ENCODE measurements around the gene TRIM2. TPM values are rescaled to one million over a fixed set of nuclear protein-coding genes. Genes with fewer than 3 reads are reported as not detected.

Gene TRIM2
- total RNA-seq, 4 donors from 2014 or later, result 71.8 to 124 (median 95.3) TPM

GRCh38 chr4:153181700-153182099 lies 22.5 kb upstream of the TRIM2 start:
- WGBS, 2 donors (ENCODE audit: low coverage in 1 of 2), result 85 to 100% methylated on average over 1 to 6 of the region's 6 CpGs
- no peak for TF ChIP-seq CTCF (IDR thresholded peaks at IDR 0.05)
- TF ChIP-seq EP300 (IDR thresholded peaks at IDR 0.05; ENCODE audit: low read depth), result no peak
- TF ChIP-seq POLR2AphosphoS5 (IDR thresholded peaks at IDR 0.05), result no peak
- TF ChIP-seq POLR2A (IDR thresholded peaks at IDR 0.05), result no peak

GRCh38 chr4:153183146-153183545 lies 21.1 kb upstream of the TRIM2 start:
- Histone ChIP-seq H3K4me3 (no peak overlapping the region), H3K4me1 (no peaks in the 10 kb centered on the region), H3K9me3 (no peaks in the 10 kb centered on the region), H3K36me3 (no peaks in the 10 kb centered on the region), H3K27ac (no peak overlapping the region), H3K27me3 (no peaks in the 10 kb centered on the region)
- DNase-seq, result no peak
- 85% methylated on average over 4 of the region's 4 CpGs; no CpG with 5 or more reads in 1 of the 2 donors for WGBS, 2 donors (ENCODE audit: low coverage in 1 of 2)
- in situ Hi-C loops (cut with MboI; ENCODE audit: low pct_ligation_motif_present in 1 of 4, low pct_unique_long_range_greater_than_20kb in 1 of 4, low sequenced_read_pairs in 3 of 4) (no loop called here), intact Hi-C loops (cut with DNase I; ENCODE audit: low total_unique reads) (no loop called here)
- no peak for TF ChIP-seq CTCF (IDR thresholded peaks at IDR 0.05)
- no peak for TF ChIP-seq EP300 (IDR thresholded peaks at IDR 0.05; ENCODE audit: low read depth)

More at GRCh38 chr4:153181700-153182099, 22.5 kb upstream of the TRIM2 start:
- no peak for DNase-seq
- Histone ChIP-seq H3K9me3 (no peaks in the 10 kb centered on the region), H3K27me3 (no peaks in the 10 kb centered on the region), H3K27ac (no peak overlapping the region), H3K4me1 (no peaks in the 10 kb centered on the region), H3K36me3 (no peaks in the 10 kb centered on the region), H3K4me3 (no peak overlapping the region)
- in situ Hi-C loops (cut with MboI; ENCODE audit: low pct_ligation_motif_present in 1 of 4, low pct_unique_long_range_greater_than_20kb in 1 of 4, low sequenced_read_pairs in 3 of 4) (no loop called here), intact Hi-C loops (cut with DNase I; ENCODE audit: low total_unique reads) (no loop called here)

GRCh38 chr4:153185331-153185852 lies 18.9 kb upstream of the TRIM2 start:
- Histone ChIP-seq H3K4me1 (peaks cover 0 to 5% (median 0%) of the 10 kb centered on the region in 4 donors), H3K4me3 (no peak overlapping the region), H3K36me3 (no peaks in the 10 kb centered on the region), H3K27ac (no peak overlapping the region), H3K27me3 (no peaks in the 10 kb centered on the region), H3K9me3 (no peaks in the 10 kb centered on the region)
- no peak for TF ChIP-seq POLR2AphosphoS5 (IDR thresholded peaks at IDR 0.05)
- no peak for TF ChIP-seq CTCF (IDR thresholded peaks at IDR 0.05)
- no peak for TF ChIP-seq POLR2A (IDR thresholded peaks at IDR 0.05)
- no peak for TF ChIP-seq EP300 (IDR thresholded peaks at IDR 0.05; ENCODE audit: low read depth)
- in situ Hi-C loops (cut with MboI; ENCODE audit: low pct_ligation_motif_present in 1 of 4, low pct_unique_long_range_greater_than_20kb in 1 of 4, low sequenced_read_pairs in 3 of 4) (no loop called here), intact Hi-C loops (cut with DNase I; ENCODE audit: low total_unique reads) (no loop called here)
- WGBS, 2 donors (ENCODE audit: low coverage in 1 of 2), result 60 to 88% methylated on average over 1 to 2 of the region's 2 CpGs
- DNase-seq, result no peak

- in situ Hi-C loops (cut with MboI; ENCODE audit: low pct_ligation_motif_present in 1 of 4, low pct_unique_long_range_greater_than_20kb in 1 of 4, low sequenced_read_pairs in 3 of 4), result no loop called here
- Histone ChIP-seq H3K27me3 (no peaks in the 10 kb centered on the region), H3K4me1 (peaks cover 0 to 5% (median 0%) of the 10 kb centered on the region in 4 donors), H3K9me3 (no peaks in the 10 kb centered on the region), H3K4me3 (no peak overlapping the region), H3K36me3 (no peaks in the 10 kb centered on the region), H3K27ac (no peak overlapping the region)
- TF ChIP-seq EP300 (IDR thresholded peaks at IDR 0.05; ENCODE audit: low read depth), result no peak
- no peak for TF ChIP-seq CTCF (IDR thresholded peaks at IDR 0.05)
- no peak for TF ChIP-seq POLR2AphosphoS5 (IDR thresholded peaks at IDR 0.05)
- TF ChIP-seq POLR2A (IDR thresholded peaks at IDR 0.05), result no peak
- WGBS, 2 donors (ENCODE audit: low coverage in 1 of 2), result 83 to 100% methylated on average over 4 to 12 of the region's 12 CpGs
- DNase-seq, result no peak
- intact Hi-C loops (cut with DNase I; ENCODE audit: low total_unique reads), result no loop called here
Observed at GRCh38 chr4:153186046-153186728, 18.1 kb upstream of the TRIM2 start.

All from transverse colon (tissue), 4 donors.